ENCODE measurements around the gene SRRD.

The SRRD gene

DNA sequence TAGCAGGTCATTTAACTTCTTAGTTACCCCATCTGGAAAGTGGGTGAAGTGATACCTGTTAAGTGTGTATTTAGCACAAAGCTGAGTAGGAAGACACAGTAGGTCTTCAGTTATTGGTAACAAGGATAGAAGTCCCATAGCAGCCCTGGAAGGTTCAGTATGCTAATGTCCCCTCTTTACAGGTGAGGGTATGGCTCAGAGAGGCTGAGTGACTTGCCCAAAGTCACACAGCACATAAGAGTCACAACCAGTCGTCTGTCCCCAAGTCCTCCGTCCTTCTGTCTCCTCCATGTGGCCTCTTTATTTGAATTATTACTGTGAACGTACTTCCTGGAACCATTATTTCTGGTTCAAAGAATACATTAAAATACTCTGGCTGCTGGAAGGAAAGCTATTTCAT is 44.1 kb upstream of the SRRD start:
- H3K4me1 ChIP-seq (ENCODE audit: insufficient read depth, poor library complexity, severe bottlenecking): peaks cover 26% of the 10 kb centered on the region
- no peaks in the 10 kb centered on the region for H3K27me3 ChIP-seq (ENCODE audit: insufficient read depth, poor library complexity, severe bottlenecking)
- H3K27ac ChIP-seq (ENCODE audit: poor library complexity, severe bottlenecking): peak overlapping the region; percentile 40
- H3K4me3 ChIP-seq (ENCODE audit: severe bottlenecking): no peak overlapping the region
- no peaks in the 10 kb centered on the region; the same call in none of the 2 replicates for H3K36me3 ChIP-seq (ENCODE audit: low read depth)
- no peak for ATAC-seq (ENCODE audit: low read depth)
- no peak for TF ChIP-seq CTCF (IDR thresholded peaks at IDR 0.05; ENCODE audit: poor library complexity, severe bottlenecking)
- no peak for DNase-seq (ENCODE audit: low spot score)
- H3K9me3 ChIP-seq (ENCODE audit: severe bottlenecking): no peaks in the 10 kb centered on the region

DNA sequence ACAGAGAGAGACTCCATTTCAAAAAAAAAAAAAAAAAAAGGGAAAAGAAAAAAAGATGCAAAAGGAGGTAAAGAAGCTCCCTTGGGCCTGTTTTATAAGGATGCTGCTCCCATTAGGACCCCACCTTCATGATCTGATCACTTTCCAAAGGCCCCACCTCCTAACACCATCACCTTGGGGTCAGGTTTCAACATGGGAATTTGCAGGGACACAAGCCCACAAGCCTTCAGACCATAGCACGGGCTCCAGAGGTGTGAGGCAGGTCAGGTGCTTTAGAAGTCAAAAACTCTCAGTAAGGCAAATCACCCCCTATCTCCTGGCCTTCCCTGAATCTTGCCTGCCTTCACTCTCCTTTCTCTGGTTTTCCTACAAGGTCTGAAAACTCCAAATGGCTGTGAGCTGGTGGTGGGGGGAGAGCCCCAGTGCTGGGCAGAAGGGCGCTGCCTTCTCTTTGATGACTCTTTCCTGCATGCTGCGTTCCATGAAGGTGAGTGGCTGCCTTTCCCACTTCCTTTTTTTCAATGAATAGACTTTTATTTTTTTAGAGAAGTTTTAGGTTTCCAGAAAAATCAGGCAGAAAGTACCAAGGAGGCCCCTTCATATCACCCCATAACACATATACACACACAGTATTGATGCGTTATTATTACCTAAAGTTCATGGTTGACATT is 41.5 kb upstream of the SRRD start:
- DNase-seq (ENCODE audit: low spot score): no peak
- Histone ChIP-seq H3K27ac (ENCODE audit: poor library complexity, severe bottlenecking) (peak overlapping the region; percentile 66), H3K4me3 (ENCODE audit: severe bottlenecking) (no peak overlapping the region), H3K27me3 (ENCODE audit: insufficient read depth, poor library complexity, severe bottlenecking) (no peaks in the 10 kb centered on the region), H3K4me1 (ENCODE audit: insufficient read depth, poor library complexity, severe bottlenecking) (peaks cover 18% of the 10 kb centered on the region), H3K36me3 (ENCODE audit: low read depth) (no peaks in the 10 kb centered on the region; the same call in 1 of the 2 replicates), H3K9me3 (ENCODE audit: severe bottlenecking) (no peaks in the 10 kb centered on the region)
- TF ChIP-seq CTCF (IDR thresholded peaks at IDR 0.05; ENCODE audit: poor library complexity, severe bottlenecking): no peak
- ATAC-seq (ENCODE audit: low read depth): peak; percentile 90

DNA sequence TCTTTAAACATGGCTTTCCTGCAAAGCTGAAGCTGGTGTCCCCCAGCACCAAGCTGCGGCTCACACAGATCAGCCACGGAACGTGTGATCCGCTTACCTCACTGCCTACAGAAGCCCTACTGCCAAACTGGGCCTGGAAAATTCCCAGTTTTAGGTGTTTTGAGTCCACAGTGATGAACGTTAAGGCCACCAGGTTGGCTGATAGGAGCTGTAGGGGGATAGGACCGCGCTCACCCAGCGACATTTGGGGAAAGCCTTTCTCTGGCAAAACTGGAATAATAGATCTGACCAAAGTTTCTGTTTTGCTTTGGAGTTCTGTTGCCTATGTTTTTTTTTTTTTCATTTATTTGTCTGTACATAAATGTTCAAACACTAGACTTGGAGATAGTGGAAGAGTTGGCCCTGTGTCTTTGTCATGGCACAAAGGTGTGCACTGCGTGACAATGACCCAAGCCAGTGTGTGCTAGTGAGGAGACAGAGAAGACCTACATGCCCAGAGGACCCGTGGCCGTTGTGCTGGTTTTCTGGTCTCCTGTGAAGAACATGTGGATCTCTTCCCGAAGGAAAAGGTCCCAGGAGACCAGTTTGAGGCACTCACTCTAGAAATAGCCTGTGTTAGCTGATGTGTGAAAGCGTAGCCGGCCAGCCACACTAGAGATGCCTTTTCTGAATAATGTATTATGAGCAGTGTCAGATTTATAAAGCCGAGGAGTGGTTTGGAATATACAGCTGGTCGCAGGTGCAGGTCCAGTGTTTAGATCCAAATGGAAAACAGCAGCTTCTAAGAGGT is 39.6 kb upstream of the SRRD start:
- peak overlapping the region; percentile 66 for H3K27ac ChIP-seq (ENCODE audit: poor library complexity, severe bottlenecking)
- H3K4me3 ChIP-seq (ENCODE audit: severe bottlenecking): no peak overlapping the region
- no peaks in the 10 kb centered on the region for H3K27me3 ChIP-seq (ENCODE audit: insufficient read depth, poor library complexity, severe bottlenecking)
- no peak for TF ChIP-seq CTCF (IDR thresholded peaks at IDR 0.05; ENCODE audit: poor library complexity, severe bottlenecking)
- H3K4me1 ChIP-seq (ENCODE audit: insufficient read depth, poor library complexity, severe bottlenecking): peaks cover 10% of the 10 kb centered on the region
- no peaks in the 10 kb centered on the region for H3K9me3 ChIP-seq (ENCODE audit: severe bottlenecking)
- H3K36me3 ChIP-seq (ENCODE audit: low read depth): no peaks in the 10 kb centered on the region; the same call in 1 of the 2 replicates
- ATAC-seq (ENCODE audit: low read depth) (no peak), DNase-seq (ENCODE audit: low spot score) (no peak)

DNA sequence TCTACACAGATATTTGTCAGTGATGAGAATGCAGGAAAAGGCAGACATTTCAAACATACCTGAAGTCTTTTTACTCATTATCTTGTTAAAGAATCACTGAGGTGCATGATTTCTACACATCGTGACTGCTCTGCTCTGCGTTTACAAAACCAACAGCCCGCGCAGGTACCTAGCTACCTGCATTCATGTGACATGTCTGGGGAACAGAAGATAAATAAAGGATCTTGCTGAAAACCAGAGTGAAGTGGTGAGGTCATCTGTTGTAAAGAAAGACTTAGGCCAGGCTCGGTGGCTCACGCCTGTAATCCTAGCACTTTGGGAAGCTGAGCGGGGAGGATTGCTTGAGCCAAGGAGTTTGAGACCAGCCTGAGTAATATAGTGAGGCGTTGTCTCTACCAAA is 38.9 kb upstream of the SRRD start:
- no peak for DNase-seq (ENCODE audit: low spot score)

More for the DNA sequence above, 38.9 kb upstream of the SRRD start:
- no peak for TF ChIP-seq CTCF (IDR thresholded peaks at IDR 0.05; ENCODE audit: poor library complexity, severe bottlenecking)
- Histone ChIP-seq H3K27me3 (ENCODE audit: insufficient read depth, poor library complexity, severe bottlenecking) (no peaks in the 10 kb centered on the region), H3K4me1 (ENCODE audit: insufficient read depth, poor library complexity, severe bottlenecking) (peaks cover 10% of the 10 kb centered on the region), H3K27ac (ENCODE audit: poor library complexity, severe bottlenecking) (no peak overlapping the region), H3K36me3 (ENCODE audit: low read depth) (no peaks in the 10 kb centered on the region; the same call in 1 of the 2 replicates), H3K9me3 (ENCODE audit: severe bottlenecking) (no peaks in the 10 kb centered on the region), H3K4me3 (ENCODE audit: severe bottlenecking) (no peak overlapping the region)
- no peak for ATAC-seq (ENCODE audit: low read depth)
